Activated CD4-positive, alpha-beta T cell treated with anti-CD3 and anti-CD28 coated beads for 1 hour (primary cell): ENCODE results near the gene SIRT2.
A peak's percentile ranks its signal among the peaks of the same experiment; 100 is the strongest.
"Not testable (repeated sequence)": the region's sequence is repeated elsewhere in the genome, so short reads cannot be mapped to it uniquely, and the experiment has no call there.

Experiments
- DNase-seq: peaks from one replicate; pipeline ENCODE4 v3.0.0-alpha.2; 2020

SIRT2 gene

GRCh38 chr19:38892841-38893240, 6.6 kb downstream of the SIRT2 start:
- DNase-seq, result no peak

- no peak for DNase-seq
Observed at GRCh38 chr19:38891771-38892170, 7.6 kb downstream of the SIRT2 start.

- no peak for DNase-seq
Observed at GRCh38 chr19:38890686-38891085, 8.7 kb downstream of the SIRT2 start.

- no peak for DNase-seq
Observed at GRCh38 chr19:38889803-38890202, 9.6 kb downstream of the SIRT2 start.

- DNase-seq, result no peak
Observed at GRCh38 chr19:38888876-38889275, 10.5 kb downstream of the SIRT2 start.

GRCh38 chr19:38884691-38885090, 14.7 kb downstream of the SIRT2 start:
- DNase-seq, result not testable (repeated sequence)

- DNase-seq, result no peak
Observed at GRCh38 chr19:38883286-38883685, 16.1 kb downstream of the SIRT2 start.

- no peak for DNase-seq
Observed at GRCh38 chr19:38880882-38881609, 18.4 kb downstream of the SIRT2 start.

- DNase-seq, result no peak
Observed at GRCh38 chr19:38880076-38880881, 19.1 kb downstream of the SIRT2 start.

GRCh38 chr19:38879400-38879751, 20.0 kb downstream of the SIRT2 start:
- DNase-seq, result no peak

GRCh38 chr19:38878575-38879399, 20.6 kb downstream of the SIRT2 start:
- DNase-seq, result no peak

GRCh38 chr19:38877781-38878574, 21.4 kb downstream of the SIRT2 start, which contains the start of gene RINL:
RINL (minus strand) TSS chr19:38878275; CDS start chr19:38876742, 1,533 bp downstream.
- DNase-seq, result peak; percentile 52

- no peak for DNase-seq
Observed at GRCh38 chr19:38875656-38876395, 23.6 kb downstream of the SIRT2 start.

- DNase-seq, result not testable (repeated sequence)
Observed at GRCh38 chr19:38873400-38873799, 26.0 kb downstream of the SIRT2 start.

- no peak for DNase-seq
Observed at GRCh38 chr19:38870612-38871011, 28.8 kb downstream of the SIRT2 start.

- peak; percentile 92 for DNase-seq
Observed at GRCh38 chr19:38869836-38870607, 29.4 kb downstream of the SIRT2 start.

- no peak for DNase-seq
Observed at GRCh38 chr19:38869160-38869835, 30.1 kb downstream of the SIRT2 start.

- DNase-seq, result no peak
Observed at GRCh38 chr19:38868551-38868950, 30.9 kb downstream of the SIRT2 start.

GRCh38 chr19:38867171-38867780, 32.1 kb downstream of the SIRT2 start:
- DNase-seq, result no peak
